Stimulated activated CD8-positive, alpha-beta memory T cell treated with anti-CD3 and anti-CD28 coated beads, Interleukin-15, amount 100 ng/mL, for 4 hours (primary cell): ENCODE results near the gene SUMO3.

ENCODE experiments used
- DNase-seq, 2 donors: peaks; one replicate each; pipeline ENCODE4 v3.0.0-alpha.2; 2020; ENCODE audit warnings: low read depth in 2 of 2

The SUMO3 gene

DNA sequence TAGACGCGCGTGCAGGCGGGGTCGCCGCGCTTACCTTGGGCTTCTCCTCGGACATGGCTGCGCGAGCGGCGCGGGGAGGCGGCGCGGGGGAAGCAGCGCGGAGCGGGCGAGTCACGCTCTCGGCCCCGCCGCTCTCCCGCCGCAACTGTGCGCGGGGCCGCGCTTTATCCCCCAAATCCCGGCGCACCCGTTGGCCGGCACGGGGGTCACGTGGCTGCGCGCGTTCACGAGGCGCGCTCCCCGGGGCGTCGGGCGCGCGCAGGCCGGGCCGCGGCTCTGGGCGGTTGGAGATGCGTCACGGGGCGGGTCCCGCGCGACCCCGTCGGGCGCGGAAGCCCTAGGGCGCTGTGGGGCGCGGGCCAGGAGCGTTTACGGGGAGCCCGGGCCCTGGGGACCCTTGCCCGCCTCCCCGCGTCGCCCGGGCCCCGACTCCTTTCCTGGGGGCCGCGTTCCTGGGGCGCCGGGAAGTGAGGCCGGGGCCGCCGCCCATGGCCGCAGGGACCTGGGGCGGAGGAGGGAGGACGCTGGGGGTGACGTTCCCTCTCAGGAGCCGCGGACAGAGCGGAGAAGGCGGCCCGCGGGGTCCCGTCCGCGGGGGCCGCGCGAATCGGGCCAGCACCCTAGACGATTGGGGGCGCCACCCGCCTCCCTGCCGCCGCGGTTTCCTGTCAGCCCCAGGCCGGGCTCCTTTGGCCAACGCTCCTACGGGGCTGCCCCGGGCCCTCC, at the start of gene SUMO3:
Gene SUMO3 (minus strand): TSS at position 149 of the 726 bp plus-strand sequence. CDS start 94 bp downstream, at position 55.
- DNase-seq: peak; percentile 47 to 73

DNA sequence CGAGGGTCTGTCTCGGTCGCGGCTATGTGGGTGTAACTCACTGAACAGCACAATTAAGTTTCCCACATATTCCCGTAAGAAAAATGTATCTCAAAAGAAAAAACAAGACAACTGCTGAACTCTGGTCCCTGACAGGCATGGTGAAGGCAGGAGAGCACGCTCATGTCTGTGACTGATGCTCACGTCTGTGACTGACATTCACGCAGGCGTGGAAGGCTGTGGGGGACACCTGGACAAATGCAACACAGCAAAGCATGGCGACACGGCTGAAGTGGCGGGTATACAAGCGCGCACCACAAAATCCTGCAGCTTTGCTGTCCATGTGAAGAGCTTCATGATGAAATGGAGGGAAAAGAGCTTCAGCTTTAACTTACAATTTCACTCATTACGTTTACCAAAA, 49.6 kb upstream of the SUMO3 start:
- no peak for DNase-seq

DNA sequence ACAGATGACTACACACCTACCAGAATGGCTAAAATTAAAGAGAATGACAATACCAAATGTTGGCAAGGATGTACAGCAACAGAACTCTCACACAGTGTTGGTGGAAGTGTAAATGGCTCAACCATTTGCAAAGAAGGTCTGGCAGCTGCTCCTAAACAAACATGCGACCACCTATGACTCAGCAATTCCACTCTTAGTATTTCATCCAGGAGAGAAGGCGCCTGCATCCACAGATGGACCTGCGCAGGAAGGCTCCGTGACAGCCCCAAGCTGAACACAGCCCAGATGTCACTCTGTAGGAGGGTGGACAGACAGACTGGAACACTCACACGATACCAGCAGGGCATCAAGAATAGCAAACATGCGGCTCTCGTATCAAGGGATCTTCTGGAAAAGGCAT, 48.9 kb upstream of the SUMO3 start:
- no peak for DNase-seq

DNA sequence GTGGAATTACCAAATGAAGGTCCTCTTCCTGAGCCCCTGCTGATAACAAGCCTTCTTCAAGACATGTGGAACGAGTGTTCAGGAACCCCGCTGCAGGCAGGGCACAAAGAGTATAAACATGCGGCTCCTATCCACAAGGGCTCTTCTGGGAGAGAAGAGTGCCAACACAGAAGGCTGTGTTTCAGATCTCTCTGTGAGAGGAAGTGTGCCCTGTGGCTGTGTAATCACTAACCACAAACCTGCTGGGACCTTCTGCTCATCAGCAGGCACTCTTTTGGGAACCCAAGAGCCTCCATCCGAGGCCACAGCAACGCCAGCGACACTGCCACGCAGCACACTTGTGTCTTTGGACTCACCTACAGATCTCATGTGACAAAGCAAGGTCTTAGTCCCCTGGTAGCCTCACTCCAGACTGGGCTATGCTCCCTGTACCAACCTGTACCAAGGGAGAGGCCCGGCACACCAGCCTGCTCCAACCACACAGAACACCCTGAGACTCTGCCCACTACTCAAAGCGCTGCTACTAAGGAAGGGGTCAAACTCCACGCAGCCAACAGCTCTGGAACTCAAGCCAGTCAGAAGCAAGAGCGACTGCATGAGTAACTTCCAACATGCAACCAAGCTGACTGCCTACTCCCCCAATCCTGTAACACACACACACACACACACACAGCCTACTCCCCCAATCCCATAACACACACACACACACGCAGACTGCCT, 47.9 kb upstream of the SUMO3 start:
- no peak for DNase-seq

DNA sequence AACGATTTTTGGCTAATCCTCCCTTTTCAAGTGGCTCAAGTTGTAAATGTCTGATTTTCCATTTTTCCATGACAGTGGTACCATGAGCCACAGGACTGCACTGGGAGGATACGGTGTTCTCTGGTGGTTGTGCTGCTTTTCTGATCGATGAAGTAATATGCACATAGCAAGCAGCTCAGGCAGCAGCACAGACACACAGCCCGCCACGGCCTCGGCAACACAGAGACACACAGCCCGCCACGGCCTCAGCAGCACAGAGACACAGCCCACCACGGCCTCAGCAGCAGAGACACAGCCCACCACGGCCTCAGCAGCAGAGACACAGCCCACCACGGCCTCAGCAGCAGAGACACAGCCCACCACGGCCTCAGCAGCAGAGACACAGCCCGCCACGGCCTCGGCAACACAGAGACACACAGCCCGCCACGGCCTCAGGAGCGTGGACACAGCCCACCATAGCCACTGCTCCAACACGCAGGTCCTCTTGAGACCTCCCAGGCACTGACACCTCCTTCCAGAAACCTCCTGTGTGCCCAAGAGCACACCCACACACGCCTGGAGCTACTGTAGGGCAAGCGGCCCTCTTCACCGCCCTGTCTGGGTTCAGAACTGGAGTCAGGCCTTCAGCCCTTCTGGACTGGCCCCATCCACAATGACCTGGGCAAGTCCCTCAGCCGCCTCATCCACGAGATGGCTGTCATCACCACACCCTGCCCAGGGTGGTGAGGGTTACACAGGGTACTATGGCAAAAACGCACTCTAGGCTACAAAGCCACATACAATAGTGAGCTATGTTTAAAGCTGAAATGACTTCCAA, 45.2 kb upstream of the SUMO3 start:
- no peak for DNase-seq

DNA sequence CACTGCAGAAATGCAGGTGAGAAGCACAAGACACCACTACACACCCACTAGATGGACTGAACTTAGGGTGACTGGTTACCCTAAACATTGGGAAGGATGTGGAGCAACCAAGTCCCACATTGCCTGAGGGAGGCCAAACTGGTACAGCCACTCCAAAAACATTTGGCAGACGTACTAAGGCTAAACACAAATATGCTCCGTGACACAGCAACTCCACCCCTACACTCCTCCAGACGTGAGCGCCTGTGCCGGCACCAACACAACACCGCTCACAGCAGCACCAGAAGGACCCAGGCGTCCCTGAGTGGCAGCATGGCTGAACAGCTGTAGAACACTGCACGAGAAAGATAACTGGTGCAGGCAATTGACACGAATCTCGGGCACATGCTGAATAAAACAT, 40.9 kb upstream of the SUMO3 start:
- DNase-seq: no peak

DNA sequence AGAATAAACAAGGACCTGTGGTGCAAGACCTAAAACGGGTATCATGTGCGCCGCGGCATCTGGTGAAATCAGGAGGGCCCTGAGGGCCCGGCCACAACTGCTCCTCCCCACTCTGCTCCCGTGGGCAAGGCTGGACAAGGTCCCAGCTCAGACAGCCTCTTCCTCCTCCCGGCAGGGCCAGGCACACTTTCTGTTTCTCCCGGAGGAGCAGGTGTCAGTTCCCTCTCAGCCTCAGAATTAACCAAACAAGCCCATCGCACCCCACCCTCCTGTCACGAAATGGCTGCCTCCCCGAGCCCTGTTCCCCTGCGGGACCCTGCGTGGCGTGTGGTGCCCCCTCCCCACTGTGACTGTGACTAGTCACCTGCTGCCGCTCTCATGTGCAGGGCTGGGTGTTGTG, 40.4 kb upstream of the SUMO3 start:
- DNase-seq: no peak

DNA sequence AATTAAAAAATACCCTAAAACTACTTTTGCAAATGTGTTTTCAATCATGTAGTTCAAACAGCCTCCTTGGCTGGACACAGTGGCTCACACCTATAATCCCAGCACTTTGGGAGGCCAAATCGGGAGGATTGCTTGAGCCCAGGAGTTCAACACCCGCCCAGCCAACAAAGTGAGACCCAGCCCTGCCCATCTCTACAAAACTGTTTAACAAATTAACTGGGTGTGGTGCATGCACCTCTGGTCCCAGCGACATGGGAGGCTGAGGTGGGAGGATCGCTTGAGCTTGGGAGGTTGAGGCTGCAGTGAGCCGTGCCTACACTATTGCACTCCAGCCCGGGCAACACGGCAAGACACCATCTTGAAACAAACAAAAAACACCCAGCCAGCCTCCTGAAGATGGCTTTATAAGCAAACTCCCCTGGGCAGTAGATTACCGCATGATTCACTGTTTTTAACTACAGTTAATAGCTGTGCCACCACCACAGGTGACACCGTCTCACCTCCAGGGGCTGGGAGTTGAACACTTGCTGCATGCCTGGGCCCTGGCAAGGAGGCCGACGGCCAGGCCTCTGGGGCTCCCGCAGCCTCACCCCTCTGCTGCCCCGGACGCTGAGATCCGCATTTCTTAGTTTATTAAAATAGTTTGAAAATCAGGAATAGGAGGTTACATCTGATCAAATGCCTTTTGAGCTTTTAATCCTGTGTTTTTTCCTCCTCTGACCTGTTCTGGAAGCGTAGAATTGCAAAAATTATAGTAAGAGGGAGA, 39.4 kb upstream of the SUMO3 start:
- DNase-seq: no peak

DNA sequence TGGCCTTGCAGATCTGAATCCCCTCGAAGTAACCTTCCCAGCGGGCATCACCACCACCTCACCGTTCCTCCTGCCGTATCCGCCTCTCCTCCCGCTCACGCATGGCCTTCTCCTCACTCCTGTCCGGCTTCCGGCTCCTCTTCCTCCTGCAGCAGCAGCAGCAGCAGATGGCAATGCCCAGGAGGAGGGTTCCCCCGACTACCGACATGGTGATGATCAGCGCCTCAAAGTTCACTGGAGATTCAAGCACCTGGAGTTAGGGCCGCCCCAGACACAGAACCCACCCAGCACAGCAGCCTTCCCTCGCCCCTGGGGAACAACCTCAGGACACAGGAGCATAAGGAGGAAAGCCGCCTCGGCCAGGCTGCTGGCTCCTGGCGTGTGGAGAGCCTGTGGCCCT, 38.3 kb upstream of the SUMO3 start:
- no peak for DNase-seq

DNA sequence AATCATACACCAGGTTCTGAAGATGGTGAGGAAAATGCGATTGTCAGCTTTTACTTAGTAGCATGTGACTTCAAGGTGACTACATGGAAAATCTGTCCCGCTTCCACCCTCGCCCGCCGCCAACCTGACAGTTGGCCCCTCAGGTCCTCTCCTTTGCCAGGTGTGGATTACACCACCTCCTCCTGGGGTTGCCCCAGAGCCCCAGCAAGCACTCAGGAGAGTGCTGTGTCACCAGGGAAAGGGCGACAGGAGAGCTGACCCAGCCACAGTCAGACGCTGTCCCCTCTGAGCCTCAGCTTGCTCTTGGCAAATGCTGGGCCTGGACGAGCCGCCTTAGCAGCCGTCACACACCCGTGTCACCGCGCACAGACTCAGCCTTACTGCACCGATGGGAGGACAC, 37.7 kb upstream of the SUMO3 start:
- no peak for DNase-seq

DNA sequence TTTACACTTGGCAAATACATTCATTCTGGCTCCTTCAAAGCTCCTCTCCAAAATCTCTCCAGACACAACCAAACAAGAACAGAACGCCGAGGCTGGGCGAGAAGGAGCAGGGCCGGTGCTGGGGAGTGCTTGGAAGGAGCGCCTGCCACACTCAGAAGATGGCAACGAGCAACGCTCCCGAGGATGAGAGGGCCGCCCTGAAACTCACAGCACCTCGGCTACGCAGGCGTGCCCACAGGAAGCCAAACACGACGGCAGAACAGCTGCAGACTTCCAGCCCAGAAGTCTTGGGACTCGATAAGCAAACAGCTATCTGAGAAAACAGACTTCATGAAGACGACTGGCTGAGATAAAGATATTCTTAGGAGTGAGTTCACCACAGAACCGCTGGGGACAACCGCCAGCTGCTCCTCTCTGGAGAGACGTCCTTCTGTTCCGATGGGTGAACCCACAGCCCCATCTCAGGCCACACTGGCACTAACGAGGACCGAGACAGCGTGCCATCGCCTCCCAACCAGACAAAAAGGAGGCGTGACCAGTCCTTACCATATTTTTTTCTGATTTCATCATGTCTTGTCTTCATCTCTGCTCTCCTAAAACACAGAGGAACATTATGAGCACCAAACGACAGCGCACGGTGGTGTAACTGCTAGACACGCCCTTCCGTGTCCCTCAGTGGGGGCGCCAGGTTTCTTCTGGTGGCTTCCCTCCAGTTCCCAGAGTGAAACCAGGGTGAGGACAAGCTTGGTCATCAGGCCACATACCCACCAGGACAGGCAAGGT, 37.0 kb upstream of the SUMO3 start:
- DNase-seq: no peak

DNA sequence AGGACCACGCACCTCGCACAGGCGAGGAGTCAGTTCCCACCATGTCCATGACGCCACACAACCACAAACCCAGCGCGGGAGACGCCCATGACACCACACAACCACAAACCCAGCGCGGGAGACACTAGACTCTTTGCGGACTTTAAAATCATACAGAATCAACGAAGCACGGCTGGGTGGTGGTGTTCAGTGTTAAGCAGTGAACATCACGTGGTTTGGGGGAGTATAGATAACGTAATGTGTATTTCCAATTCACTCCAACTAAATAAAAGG, 36.5 kb upstream of the SUMO3 start:
- no peak for DNase-seq

DNA sequence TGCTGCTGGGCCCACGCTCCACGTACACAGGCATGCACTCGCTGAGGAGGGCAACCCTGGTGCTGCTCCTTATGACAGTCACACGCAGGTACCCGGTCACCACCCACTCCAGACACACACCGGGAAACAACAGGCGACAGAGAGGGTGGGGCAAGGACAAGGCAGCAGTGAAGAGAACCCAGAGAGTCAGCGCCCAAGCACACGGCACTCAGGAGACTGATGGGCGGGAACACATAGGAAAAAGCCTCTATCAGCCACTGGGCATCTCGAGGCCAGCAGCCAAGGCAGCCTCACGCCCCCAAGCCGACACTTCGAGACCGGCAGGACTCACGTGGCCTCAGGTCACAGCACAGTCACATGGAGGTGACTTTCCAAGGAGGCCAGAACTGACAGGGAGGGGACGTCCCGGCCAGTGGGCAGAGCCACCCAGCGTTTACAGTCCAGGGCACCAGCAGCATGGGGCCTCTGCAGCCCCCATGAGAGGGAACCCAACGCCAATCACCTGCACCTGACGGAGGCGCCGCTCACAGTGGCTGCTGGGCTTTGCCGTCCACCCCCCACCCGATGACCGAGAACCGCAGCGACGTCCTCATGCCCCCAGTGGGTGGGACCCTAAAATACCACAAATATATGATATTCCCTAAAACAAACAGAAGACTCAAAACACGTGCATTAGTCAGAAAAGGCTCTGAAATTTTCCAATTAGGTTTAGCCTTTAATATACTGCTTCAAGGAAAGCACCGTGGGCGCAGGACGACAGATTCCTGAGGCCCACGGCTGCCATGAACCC, 35.9 kb upstream of the SUMO3 start:
- DNase-seq: no peak

DNA sequence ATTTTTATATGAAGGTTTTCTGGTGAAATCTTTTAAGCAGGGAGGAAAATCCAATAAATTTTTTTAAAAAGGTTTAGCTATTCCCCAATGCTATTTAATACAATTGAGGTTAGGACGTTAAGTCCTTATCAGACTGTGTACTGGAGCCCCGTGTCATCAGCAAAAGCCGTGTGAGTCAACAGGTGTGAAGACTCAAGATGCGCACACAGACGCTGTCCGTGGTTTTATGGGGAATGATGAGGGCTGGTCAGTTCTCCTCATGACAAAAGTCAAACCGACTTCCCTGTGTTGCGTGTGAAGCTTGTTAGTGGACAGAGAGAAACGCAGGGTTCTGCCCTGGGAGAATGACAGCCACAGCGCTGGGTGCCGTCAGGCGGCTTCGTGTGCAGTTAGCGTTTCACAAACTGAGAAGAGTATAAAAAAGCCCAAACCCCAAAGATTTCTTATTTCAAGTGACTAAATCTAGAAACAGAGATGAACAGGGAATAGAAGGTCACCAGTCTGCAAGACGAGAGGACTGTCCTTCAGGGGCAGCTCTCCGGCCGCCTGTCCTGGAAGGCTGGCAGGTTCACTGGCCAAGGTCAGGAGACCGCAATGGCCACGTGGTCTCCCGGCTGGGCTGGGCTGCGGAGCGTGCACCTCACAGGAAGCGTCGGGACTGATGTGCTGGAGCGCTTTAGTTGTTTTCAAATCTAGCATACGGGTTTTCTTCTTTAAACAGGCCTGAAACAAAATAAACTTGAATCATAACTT, 33.2 kb upstream of the SUMO3 start:
- no peak for DNase-seq

DNA sequence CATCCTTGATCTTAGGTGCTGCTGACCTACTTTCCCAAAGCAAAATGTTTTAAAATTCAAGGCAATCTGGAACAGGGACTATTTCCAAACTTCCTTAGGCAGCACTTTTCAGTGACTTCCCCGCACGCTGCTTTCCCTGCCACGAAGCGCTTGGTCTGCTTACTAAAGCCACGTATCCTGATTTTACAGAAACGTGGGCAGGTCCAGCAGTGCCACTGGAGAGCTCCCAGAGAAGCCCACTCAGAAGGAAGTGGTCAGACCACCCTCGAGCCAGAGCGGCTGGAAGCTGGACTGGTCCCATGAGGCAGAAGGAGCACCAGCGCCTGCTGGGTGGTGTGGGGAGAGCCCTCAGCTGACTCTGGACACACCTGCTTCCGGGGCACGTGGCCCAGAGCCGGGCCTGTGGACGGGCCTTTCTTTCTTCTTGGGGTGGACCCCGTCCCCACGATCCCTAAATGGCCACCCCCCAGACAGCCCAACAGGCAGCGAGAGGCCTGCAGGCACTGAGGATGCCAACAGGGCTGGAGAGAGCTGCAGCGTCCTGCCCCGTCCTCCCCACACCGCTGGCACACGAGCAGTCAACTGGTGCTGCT, 32.4 kb upstream of the SUMO3 start:
- no peak for DNase-seq

DNA sequence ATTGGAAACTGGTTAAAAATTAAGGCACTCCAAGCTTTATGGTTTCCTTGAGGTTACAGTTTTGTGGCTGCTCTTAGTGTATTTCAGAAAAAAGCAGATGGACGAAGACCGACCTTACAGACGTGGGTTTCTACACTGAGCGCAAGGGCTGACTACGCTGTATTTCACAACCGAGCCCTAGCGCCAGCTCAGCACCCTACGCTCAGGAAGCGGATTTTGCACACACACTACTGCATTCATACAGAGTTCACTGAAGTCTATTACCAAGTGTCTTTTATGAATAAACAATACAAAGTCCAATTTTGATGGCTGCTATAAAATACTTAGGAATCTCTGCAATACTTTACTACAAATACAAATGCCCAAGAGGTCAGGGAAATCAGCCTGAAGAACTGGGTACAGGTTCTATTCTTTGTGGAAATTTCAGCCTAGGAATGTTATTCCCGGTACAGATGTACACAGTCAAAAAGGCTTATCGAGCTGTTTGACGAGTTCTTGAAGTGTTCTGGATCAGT, 31.8 kb upstream of the SUMO3 start:
- no peak for DNase-seq

DNA sequence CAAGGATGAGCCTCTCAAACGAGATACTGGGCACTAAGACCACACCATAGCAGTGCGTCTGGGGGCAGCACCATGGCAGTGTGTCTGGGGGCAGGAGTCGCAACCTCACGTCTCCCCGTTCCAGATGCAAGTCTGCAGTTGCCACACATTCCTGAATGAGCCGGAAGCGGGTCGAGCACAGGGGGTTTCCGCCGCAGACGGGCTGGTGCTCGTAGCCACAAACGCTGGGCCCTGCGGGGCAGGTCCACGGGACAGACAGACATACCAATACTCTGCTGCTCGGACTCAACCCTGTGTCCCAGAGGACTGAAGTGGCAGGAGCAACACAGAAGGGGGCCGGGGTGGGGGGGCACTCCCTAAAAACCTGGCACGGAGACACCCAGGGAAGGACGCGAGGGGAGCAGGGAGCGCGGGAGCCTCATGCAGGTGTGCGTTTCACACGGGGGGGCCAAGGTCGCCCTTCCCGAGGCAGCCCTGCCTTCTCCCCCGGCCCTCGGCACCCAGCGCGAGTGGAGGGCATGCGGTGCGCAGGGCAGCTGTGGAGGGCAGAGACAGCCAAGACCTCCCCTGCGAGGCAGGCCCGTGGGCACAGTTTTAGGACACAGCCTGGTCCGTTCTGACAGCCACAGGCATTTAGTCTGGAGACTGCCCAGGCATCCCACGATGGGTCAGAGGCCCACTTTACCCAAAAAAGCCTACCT, 31.1 kb upstream of the SUMO3 start:
- DNase-seq: no peak

DNA sequence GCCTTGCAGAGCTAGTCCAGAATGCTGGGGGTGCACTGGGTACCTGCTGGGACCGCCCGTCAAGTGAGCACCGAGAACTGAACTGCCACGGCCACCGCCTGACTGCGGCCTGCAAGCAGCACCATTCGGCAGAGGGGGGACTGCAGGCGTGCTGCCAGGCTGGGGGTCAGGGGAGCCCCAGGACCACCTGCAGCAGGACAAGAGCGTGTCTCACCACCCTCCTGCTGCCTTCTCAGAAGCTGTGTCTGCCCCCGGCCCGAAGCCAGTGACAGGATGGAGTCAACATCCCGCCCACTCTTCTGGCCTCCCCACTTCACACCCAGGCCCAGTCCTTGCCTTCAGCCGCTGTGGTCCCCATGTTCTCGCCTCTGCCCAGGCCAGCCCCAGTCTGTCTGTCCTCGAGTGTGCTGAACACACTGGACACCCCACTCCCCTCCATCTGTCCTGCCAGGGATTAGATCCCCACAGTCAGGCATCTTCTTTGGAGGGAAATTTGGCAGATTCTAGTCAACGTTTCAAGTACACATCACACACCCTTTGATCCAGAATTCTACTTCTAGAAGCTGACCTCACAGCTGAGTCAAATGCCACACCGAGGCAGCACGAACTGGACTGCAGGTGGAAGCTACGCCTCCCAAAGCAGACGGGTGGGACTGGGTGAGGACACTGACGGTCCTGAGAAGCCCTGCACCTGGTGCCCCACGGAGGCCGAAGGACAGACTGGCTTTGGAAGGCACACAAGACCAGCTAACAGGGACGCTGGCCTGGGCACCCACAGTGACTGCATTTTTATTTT, 29.6 kb upstream of the SUMO3 start:
- DNase-seq: no peak
